HuH-7.5 (cell line): ENCODE measurements around the gene ANO1.
A peak's percentile ranks its signal among the peaks of the same experiment; 100 is the strongest.

Source experiments
- DNase-seq: peaks from one replicate; pipeline ENCODE4 v3.0.0; 2011; ENCODE audit warnings: low spot score

Gene ANO1

DNA sequence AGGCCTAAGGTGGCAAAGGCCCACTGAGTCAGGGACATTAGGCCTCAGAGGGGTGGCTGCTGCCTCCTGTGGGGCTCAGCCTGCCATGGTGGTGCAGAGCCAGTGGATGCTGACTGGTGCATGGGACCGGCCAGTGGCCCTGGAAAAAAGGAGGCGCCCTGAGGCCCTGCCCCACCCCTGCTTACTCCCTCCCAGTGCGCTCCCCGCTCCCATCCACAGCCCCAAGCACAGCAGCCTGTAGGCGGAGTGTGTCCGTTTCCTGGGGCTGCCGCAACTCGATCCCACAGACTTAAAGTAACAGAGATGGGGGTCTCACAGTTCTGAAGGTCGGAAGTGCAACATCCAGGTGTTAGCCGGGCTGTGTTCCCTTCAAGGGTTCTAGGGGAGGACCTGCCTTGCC, 86.6 kb downstream of the ANO1 start:
- no peak for DNase-seq

DNA sequence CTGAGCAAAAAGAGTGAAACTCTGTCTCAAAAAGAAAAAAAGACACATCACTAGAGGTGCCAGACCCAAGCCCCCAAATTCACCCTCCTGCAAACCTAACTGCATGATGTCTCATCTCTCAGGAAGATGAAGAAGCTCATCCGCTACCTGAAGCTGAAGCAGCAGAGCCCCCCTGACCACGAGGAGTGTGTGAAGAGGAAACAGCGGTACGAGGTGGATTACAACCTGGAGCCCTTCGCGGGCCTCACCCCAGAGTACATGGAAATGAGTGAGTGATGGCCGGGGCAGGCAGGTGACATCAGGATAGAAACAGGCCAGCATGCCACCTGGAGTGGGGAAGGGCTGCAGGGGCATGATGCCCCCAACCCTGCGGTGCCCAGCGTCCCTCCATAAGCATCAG, 89.0 kb downstream of the ANO1 start:
- DNase-seq = no peak

DNA sequence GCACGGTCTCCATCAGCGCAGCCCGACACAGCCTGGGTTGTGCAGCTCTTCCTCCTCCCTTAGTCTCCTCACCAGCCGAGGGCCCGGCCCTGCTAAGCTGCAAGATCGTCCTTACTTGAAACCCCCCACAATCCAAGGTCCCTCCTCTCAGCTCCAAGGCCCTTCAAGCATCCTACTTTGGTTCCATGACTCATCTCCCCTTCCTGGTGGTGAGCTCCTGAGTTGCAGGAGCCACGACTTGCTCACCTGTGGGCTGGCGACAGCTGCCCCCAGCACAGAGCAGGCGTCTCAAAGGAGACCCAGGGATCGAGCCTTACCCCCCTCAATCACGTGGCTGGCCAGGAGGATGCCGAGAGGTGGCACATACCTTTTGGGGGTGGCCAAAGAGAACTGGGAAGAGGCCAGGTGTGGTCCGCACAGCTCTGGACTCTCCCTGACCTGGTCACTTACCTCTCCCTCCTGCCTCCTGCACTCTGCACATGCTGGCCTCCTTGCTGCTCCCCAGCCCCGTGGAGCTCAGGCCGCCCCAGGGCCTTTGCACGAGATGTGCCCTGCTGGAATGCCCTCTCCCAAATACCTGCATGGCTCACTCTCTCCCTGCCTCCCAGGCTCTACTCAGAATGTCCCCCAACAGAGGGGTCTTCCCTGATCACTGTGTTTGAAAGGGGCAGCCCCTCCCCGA, 89.7 kb downstream of the ANO1 start:
- DNase-seq = no peak

DNA sequence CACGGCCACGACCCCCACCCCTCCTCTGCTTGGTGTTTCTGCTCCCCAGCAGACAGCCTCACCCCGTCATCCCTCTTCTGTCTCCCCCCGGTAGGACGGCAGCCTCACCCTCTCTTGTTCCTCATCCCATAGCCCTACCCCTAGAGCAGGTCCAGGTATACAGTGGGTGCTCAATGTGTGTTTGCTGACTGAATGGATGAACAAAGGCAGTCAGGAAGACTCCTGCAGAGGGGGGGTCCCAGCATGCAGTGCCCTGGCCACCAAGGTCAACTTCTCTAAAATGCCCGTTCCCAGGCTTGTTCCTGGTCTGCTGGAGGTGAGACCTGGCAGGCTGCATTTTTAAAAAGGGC, 90.3 kb downstream of the ANO1 start:
- DNase-seq = no peak

DNA sequence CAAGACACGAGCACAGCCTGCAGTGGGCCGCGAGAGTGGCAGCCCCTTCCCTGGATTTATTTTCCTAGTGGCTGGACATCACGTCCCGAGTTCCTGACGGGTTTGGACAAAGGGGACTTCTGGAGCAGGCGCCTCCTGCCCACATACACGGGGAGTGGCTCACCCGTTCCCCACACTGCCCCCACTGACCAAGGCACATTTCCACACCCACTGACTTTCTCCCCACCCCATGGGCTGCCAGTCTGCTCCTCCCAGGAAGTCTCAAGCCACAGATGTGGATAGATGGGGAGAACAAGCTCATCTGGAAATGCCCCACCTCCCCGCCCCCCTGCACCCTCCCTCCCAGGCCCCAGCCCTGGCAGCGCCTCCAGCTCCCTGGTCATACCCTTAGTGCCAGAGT, 91.0 kb downstream of the ANO1 start:
- DNase-seq = no peak

DNA sequence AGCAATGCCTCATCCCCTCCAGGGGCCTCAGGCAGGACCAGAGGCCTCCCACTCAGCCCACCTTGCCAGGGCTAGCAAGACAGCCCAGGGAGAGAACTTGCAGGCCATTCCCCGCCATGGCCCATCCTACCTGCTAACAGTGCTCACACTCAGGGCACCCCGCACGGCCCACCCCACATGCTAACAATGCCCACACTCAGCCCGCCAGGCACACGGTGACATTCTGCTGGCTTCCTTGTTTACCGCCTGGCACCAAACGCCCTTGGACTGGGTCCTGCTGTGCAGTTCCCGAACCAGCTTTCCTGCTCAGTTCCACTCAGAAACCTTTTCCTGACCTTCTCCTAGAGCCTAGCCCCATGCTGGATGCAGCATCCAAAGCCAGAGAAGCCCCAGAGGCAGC, 91.5 kb downstream of the ANO1 start:
- no peak for DNase-seq

DNA sequence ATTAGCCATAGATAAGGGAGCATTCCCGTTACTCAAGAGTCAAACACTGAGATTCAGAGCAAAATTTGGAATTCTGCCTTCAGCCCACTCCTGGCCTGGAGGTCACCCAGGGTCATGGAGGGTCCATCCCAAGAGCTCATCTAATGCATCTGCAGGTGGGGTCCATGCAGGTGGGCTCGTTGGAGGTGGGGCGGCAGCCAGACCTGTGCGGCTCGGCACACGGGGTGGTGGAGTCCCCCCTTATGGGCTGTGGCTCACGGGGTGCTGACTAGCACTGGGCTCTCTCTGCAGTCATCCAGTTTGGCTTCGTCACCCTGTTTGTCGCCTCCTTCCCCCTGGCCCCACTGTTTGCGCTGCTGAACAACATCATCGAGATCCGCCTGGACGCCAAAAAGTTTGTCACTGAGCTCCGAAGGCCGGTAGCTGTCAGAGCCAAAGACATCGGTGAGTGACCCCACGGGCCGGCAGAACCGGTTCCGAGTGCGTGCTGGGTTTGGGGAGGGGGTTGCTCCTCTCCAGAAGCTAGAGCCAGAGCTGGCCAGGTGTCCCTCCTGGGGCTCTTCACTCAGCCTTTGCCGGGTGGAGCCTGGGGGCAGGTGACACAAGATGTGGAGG, 92.6 kb downstream of the ANO1 start:
- no peak for DNase-seq

DNA sequence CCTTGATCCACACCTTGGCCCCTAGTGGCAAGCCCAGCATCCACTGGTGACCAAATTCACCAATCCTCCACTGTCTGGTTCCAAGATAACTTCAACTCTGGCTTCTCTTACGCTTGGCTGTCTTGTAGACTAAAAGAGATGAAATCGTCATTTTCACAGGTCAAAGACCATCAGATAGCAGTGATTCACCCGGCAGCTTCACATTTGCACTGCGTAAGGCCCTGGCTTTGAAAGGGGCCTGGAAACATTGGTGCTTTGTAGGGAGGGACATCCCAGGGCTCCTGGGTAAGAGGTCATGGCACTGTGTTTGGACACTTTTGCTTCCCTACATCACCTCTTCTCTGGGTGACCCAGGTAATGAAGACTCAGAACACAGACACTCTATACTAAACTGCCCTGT, 94.9 kb downstream of the ANO1 start:
- peak; percentile 61 for DNase-seq

DNA sequence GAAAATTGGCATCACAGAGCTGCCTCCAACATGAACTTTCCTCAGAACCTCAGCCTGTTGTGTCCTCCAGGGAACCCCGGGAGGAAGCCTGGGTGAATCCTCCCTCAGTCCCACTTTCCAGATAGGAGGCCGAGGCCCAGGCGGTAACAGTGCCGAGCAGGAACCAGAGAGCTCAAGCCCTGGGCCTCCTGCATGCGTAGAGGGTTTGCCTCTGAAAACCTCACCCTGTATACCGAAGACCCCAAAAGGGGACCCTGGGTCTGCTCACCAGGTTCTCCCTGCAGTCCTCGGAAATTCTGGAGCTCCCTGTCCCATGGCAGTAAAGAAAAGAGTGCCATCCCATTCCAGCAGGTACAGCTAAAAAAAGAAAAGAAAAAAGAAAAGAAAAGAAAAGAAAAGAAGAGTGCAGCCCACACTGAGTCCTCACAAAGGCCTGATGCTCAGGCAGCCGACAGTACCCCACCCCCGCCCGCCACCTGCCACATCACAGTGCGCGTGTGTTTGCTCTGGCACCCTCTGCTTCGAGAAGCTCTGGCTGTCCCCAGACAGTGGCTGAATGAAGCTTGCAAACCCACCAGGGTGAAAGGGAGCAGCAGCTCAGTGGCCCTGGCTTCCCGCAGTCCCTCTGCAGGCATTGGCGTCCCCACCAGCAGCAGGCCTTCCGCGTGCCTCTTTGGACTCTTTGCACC, 96.6 kb downstream of the ANO1 start:
- DNase-seq = no peak

DNA sequence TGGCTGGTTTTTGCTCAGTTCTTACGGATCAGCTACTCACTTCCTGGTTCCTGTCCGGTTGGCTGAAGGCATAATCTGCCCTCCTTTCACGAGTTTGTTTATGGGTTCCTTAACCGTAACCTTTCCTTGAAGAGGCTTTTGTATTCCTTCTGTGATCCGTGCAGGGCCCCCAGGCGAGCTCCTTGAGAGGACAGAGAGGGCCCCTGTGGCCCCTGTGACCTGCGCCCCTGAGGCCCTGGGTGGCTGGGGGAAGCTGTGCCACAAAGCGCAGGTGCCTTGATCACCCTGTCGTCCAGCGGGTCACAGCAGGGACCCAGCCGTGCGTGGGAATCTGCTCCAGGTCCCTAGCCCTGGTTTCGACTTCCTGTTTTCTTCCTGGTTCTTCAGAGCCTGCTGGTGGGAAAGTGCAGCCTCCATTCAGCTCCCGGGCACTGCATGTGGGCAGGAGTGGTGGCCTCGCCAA, 97.2 kb downstream of the ANO1 start:
- no peak for DNase-seq

DNA sequence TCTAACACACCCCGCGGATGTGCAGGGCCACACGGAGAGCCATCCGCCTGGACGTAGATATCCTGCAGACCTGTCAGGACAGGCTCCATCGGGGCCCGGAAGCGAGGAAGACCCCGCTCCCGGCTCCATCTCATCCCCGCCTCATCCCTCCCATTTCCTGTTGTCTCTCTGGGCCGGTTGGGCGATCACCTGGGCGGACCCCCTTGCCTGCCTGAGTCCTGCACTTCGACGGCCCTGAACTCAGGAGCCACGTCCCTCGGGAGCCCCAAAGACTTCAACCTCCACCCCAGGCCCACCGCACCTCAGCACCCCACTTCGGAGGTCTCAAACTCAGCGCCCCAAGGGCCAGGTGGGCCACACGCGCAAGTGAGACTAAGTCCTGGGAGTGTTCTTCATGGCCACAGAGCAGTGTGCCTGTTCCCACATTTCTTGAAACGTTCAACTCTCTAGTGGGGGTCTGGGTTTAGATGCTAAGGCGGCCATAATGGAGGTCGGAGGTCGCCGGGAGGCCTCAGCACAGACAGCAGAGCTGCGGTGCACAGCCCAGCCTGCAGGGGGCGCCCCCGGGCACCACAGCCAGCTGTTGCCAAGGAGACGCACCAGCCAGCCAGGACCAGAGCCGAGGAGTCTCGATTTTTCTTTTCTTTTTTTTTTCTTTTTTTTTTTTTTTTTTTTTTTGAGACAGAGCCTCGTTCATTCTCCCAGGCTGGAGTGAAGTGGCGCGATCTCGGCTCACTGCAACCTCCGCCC, 99.0 kb downstream of the ANO1 start:
- peak; percentile 94 for DNase-seq

DNA sequence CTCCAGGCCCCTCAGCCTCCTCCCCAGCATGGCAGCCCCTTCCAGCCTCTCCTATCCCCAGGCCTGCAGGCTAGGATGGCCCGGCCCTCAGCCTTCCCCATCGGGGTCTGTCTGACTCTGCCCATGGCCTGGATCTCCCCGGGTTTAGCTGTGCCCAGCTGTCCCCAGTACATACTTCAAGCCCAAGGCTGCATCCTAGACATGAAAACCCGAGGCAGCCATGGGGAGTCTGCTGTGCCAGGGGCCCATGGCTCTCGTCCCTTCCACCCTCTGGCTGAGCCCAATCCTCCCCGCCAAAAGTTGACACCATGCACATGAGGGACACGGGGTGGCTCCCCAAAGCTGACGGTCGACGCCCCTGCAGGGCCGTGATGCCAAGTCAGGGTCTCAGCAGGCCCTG, 102.8 kb downstream of the ANO1 start:
- no peak for DNase-seq

DNA sequence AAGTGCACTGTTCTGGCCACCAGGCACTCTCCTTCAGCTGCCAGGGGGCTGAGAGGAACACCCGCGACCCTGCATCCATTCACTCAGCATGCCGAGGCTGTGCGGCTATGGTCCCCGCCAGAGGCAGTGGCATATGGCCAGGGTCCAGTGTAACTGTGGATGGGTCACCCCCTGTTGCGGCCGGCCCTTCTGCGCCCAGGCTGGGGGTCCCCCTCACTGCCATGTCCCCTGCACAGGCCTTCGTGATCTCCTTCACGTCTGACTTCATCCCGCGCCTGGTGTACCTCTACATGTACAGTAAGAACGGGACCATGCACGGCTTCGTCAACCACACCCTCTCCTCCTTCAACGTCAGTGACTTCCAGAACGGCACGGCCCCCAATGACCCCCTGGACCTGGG, 104.1 kb downstream of the ANO1 start:
- DNase-seq = no peak

DNA sequence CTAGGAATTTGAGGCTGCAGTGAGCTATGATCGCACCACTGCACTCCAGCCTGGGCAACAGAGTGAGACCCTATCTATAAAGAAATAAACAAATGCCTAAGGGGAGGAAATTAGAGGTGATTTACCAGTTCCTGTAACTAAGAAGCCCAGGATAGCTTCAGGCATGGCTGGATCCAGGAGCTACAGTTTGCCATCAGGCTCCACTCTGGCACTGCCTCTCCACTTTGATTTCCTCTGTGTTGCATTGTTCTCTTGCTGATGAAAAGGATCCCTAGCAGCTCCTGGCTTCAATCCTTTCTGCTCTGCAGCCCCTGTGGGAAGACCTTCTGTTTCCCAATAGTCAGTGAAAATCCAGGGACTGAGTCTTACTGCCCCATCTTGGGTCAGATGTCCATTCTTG, 104.9 kb downstream of the ANO1 start:
- DNase-seq = no peak

DNA sequence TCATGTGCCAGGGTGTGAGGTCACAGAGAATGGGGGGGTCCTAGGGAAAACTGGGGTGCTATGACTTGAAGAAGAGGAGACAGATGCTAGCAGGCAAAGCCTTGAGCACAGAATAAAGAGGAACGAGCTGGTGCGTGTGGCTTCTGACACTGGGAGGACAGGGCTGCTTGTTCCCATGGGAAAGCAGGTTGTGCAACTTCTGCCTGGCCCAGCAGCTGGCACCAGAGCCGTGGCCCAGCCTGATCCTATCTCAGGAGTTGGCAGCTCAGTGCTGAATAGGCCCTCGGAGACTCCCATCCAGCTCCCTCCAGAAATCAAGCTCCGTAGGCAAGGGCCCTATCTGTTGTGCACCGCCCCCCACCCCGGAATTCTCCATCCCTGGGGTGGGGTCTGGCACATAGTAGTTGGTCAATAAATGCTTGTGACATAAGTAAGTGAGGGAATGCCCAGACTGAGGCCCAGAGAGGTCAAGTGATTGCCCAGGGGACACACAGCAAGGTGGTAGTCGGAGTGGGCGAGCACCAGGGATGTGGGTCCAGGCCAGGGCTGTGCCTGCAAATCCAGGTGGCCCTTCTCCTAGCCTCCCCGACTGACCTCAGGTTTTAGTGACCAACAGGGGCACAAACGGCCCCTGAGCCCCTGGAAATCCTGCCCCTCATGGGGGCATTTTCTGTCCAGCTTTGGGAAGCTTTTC, 105.5 kb downstream of the ANO1 start:
- no peak for DNase-seq

DNA sequence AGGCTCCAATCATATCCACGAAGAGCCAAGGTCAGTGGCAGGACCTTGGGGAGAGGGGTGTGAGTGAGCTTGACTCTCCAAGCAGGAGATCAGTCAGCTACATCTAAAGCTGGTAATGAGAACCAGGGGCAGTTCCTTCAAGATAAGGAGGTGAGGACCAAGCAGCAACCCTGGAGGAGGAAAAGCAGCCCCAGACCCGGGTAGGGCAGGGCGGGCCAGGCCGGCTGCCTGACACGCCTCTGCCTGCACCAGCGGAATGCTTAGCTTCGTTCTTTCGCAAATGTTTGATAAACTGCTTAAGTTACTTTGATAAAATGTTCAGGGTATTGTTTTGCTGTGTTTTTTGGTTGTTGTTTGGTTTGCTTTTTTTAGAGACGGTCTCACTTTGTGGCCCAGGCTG, 106.3 kb downstream of the ANO1 start:
- no peak for DNase-seq

DNA sequence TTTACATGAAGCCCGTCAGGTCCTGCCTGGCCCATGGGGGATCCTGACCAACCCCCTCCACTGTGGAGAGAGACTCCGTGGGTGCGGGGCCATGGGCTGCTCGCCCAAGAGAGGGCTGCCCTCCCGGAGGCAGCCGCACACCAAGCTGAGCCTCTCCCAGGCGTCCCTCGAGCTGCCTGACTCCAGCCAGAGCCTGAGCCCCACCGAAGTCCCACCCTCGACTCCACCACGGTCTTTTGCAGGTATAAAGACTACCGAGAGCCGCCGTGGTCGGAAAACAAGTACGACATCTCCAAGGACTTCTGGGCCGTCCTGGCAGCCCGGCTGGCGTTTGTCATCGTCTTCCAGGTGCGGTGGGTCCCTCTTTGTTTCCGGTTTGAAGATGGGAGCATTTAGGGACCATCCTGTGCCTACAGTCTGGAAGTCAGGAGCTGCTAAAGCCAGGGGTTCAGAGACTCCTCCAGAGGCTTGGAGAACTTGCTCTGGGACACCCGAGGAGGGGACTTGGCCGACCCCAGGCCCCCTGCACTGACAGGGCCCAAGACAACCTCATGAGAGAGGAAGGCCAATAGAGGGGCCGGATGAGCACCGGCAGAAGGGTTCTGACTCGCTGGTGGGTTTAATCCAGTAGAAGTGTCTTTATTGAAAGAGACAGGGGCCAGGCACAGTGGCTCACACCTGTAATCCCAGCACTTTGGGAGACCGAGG, 107.4 kb downstream of the ANO1 start:
- DNase-seq = no peak

DNA sequence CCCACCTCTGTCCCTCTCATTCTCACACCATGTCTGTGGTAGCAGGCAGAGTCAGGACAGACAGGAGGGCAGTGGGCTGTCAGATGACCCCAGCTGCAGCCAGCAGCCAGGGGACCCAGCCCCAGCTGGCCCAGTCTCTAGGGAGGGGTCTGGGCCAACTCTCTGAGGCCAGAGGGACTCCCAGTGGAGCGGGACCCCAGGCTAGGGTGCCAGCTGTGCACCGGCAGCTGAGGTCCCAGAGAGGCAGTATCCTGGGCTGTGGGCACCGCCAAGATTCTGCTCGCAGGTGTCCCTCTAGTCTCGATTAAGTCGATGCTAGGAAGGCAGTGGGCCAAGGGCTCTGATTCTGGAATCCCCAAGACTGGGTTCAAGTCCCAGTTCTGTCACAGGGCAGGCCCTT, 108.3 kb downstream of the ANO1 start:
- no peak for DNase-seq

DNA sequence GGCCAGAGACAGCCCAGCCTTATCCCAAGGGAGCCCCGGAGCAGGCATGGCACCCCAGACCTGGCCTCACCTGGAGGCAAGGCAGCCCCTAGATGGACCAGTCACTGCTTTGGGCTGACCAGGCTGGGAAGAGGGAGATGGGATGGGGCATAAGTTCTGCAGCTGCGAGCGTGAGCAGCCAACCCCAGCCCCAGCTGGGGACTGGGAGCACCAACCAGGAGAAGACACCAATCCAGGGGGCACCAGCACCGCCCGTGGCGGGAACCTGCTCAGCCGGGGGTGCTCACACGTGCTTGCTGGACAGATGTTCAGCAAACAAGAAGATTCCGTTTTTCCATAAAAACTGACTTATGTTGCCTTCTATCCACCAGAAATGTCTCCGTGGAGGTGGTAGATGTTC, 108.8 kb downstream of the ANO1 start:
- DNase-seq = no peak

DNA sequence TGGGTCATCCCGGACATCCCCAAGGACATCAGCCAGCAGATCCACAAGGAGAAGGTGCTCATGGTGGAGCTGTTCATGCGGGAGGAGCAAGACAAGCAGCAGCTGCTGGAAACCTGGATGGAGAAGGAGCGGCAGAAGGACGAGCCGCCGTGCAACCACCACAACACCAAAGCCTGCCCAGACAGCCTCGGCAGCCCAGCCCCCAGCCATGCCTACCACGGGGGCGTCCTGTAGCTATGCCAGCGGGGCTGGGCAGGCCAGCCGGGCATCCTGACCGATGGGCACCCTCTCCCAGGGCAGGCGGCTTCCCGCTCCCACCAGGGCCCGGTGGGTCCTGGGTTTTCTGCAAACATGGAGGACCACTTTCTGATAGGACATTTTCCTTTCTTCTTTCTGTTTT, 109.7 kb downstream of the ANO1 start:
- no peak for DNase-seq

DNA sequence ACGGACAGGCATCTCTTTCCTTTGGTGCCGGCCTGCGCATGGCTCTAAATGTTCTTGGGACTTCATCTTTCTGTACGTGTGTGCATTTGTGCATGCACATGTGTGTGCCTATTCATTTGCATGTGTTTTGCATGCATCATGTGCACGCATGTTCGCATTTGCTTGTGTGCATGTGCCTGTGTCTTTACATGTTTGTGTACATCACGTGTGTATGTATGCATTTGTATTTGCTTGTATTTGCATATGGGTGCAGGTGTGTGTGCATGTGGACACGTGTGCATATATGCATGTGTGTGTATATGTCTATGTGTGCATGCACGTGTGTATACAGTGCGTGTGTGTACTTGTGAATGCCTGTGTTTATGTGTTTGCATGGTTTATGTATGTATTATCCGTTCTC, 111.5 kb downstream of the ANO1 start:
- DNase-seq = no peak
